HUES48 (cell line): ENCODE data around the gene CDC27.
"Not testable (repeated sequence)": the region's sequence is repeated elsewhere in the genome, so short reads cannot be mapped to it uniquely, and the experiment has no call there.

ENCODE experiments used
- H3K27ac ChIP-seq: one replicate; pipeline ENCODE4 v1.7.0; 2013; ENCODE audit warnings: low read depth, low read length, inconsistent platforms
- H3K27me3 ChIP-seq: 2 replicates; pipeline ENCODE4 v1.6.1; 2013; ENCODE audit warnings: mild to moderate bottlenecking, low read length; ENCODE audit not compliant: control insufficient read depth, insufficient read depth
- H3K36me3 ChIP-seq: 2 replicates; pipeline ENCODE4 v1.6.1; 2013; ENCODE audit warnings: low read length; ENCODE audit not compliant: control insufficient read depth, insufficient read depth
- H3K4me1 ChIP-seq: 2 replicates; pipeline ENCODE4 v1.6.1; 2013; ENCODE audit warnings: mild to moderate bottlenecking, low read length; ENCODE audit not compliant: control insufficient read depth, insufficient read depth
- H3K4me3 ChIP-seq: 2 replicates; pipeline ENCODE4 v1.5.1; 2013; ENCODE audit warnings: mild to moderate bottlenecking, low read depth, low read length
- H3K9ac ChIP-seq: 2 replicates; pipeline ENCODE4 v1.6.1; 2013; ENCODE audit warnings: mild to moderate bottlenecking, low read depth, low read length, moderate library complexity
- H3K9me3 ChIP-seq: 2 replicates; pipeline ENCODE4 v1.6.1; 2013; ENCODE audit warnings: low read length; ENCODE audit not compliant: control insufficient read depth, insufficient read depth

The CDC27 gene

DNA sequence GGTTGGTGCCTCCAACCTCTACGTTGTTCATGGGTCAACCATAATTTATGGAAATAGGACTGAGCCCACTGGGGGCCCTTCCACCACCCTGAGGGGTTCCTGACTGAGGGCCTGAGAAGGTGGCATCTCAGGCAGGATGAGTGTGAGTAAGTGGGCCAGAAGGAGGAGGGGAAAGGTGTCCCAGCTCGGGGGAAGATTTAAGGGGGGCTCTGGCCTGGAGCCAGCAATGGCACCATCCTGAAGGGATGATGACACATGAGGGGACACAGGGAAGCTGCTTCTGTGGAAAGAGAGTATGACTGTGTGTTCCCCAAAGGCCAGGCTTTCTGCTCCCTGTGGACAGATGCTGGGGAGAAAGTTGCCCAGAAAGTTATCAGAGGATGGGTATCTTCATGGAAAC lies 38.8 kb upstream of the CDC27 start:
- no peaks in the 10 kb centered on the region for H3K36me3 ChIP-seq
- no peak overlapping the region for H3K9ac ChIP-seq
- no peak overlapping the region for H3K4me3 ChIP-seq
- H3K27me3 ChIP-seq, result peaks cover 5% of the 10 kb centered on the region
- H3K27ac ChIP-seq, result no peak overlapping the region
- peaks cover 5% of the 10 kb centered on the region; the same call in 1 of the 2 replicates for H3K9me3 ChIP-seq
- peaks cover 10% of the 10 kb centered on the region; the same call in 1 of the 2 replicates for H3K4me1 ChIP-seq

DNA sequence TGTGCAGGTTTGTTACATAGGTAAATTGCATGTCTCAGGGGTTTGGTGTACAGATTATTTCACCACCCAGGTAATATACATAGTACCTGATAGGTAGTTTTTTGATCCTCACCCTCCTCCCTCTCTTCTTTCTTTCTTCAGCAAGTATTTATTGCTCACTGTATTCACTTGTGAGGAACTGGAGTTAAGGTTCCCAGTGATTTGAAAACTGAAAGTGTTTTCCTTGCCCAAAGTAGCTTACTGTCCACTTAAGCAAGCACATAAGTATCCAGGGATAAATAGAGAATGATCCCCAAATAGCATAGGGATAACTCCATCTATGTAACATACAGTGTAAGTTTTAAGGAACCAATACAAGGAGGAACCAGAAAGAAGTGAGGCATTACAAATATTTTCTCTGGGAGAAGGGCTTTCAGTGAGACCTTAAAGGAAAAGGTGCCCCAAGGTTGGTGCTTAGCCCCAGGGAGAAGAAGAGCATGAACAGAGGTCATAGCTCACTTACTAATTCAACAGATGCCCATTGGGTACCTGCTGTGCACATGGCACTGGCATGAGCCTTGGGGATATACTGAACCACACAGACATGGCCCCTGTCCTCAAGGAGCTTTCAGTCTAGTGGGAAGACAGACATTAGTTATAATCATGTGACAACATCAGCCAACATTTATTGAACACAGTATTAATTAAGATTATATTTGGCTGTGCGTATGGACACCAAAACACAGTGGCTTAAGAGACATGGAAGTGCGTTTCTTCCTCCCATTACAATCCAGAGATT lies 37.0 kb upstream of the CDC27 start:
- Histone ChIP-seq H3K27me3 (peaks cover 5% of the 10 kb centered on the region), H3K9me3 (peaks cover 5% of the 10 kb centered on the region; the same call in 1 of the 2 replicates), H3K4me3 (no peak overlapping the region), H3K27ac (no peak overlapping the region), H3K4me1 (peaks cover 12% of the 10 kb centered on the region), H3K9ac (no peak overlapping the region), H3K36me3 (no peaks in the 10 kb centered on the region)

DNA sequence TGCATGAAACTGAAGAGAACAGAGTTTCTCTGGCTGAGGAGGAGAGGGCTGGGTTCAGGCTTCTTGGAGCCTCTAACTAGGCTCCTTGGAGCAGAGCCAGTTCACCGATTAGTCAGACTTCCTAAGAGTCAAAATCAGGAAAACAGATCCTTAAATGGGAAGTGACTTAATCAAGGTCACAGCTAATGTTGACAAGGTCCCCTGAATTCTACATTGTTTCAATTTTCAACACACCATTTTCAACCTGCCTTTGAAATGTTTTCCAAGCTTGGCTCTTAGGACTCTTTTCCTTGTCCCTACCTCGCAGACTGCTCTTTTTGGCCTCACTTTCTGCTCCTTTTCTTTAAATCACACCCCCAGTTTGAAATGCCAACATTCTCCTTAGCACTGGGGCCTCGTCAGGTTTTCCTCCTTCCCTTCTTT lies 36.4 kb upstream of the CDC27 start:
- no peak overlapping the region for H3K9ac ChIP-seq
- H3K4me3 ChIP-seq, result no peak overlapping the region

DNA sequence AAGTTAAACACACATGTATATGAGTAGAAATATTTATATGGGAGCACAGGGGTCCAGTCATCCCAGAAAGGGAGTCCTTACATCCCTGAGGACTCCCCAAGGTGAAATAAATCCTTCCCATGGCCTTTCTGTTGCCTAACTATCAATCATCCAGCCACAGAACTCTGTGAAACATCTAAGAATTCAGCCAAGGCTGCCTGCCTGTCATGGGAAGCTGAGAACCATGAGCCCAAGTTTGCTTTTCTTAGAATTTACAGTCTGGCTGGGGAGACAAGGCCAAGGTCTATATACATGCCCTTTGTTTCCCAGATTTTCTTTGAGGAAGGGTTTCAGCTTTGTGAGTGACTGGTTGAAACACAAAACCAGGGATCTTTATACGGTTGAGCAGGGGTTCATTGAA lies 35.9 kb upstream of the CDC27 start:
- no peak overlapping the region for H3K4me3 ChIP-seq
- no peak overlapping the region for H3K27ac ChIP-seq

More for the DNA sequence above, 36.4 kb upstream of the CDC27 start:
- no peak overlapping the region for H3K27ac ChIP-seq
- H3K9me3 ChIP-seq, result peaks cover 5% of the 10 kb centered on the region; the same call in 1 of the 2 replicates
- H3K27me3 ChIP-seq, result peaks cover 5% of the 10 kb centered on the region
- peaks cover 18% of the 10 kb centered on the region for H3K4me1 ChIP-seq
- no peaks in the 10 kb centered on the region for H3K36me3 ChIP-seq

DNA sequence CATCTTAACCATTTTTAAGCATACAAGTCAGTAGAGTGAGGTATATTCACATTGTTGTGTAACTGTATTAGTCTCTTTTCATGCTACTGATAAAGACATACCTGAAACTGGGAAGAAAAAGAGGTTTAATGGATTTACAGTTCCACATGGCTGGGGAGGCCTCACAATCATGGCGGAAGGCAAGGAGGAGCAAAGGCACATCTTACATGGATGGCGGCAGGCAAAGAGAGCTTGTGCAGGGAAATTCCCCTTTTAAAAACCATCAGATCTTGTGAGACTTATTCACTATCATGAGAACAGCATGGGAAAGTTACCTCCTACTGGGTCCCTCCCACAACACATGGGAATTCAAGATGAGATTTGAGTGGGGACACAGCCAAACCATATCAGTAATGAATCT lies 35.0 kb upstream of the CDC27 start:
- not testable (repeated sequence) for H3K9me3 ChIP-seq, H3K36me3 ChIP-seq, H3K4me3 ChIP-seq, H3K27ac ChIP-seq, H3K9ac ChIP-seq, H3K27me3 ChIP-seq
- peaks cover 13% of the 10 kb centered on the region for H3K4me1 ChIP-seq

More for the DNA sequence above, 35.9 kb upstream of the CDC27 start:
- H3K9me3 ChIP-seq, result peaks cover 5% of the 10 kb centered on the region; the same call in 1 of the 2 replicates
- no peaks in the 10 kb centered on the region for H3K36me3 ChIP-seq
- H3K4me1 ChIP-seq, result peaks cover 19% of the 10 kb centered on the region
- H3K27me3 ChIP-seq, result peaks cover 1% of the 10 kb centered on the region
- H3K9ac ChIP-seq, result no peak overlapping the region

DNA sequence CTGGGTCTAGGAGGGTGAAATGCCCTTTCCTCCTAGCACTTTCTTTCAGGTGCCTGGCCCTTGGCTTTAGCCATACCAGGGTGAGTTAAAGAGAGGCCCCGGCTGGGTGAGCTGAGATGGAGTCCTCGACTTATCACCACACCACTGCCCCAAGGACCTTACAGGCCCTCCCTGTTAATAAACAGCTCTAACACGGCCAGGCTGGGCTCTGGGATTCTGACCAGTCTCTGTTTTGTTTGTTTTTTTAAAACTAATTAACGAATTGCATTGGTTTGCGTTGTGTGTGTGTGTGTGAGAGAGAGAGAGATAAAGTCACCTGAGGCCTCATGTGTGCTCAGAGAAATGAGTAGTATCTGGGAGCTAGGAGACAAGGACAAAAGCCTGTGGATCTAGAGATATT lies 34.4 kb upstream of the CDC27 start:
- Histone ChIP-seq H3K4me1 (peaks cover 13% of the 10 kb centered on the region), H3K27me3 (no peaks in the 10 kb centered on the region), H3K36me3 (no peaks in the 10 kb centered on the region), H3K4me3 (no peak overlapping the region), H3K9me3 (peaks cover 5% of the 10 kb centered on the region; the same call in 1 of the 2 replicates), H3K27ac (no peak overlapping the region), H3K9ac (no peak overlapping the region)

DNA sequence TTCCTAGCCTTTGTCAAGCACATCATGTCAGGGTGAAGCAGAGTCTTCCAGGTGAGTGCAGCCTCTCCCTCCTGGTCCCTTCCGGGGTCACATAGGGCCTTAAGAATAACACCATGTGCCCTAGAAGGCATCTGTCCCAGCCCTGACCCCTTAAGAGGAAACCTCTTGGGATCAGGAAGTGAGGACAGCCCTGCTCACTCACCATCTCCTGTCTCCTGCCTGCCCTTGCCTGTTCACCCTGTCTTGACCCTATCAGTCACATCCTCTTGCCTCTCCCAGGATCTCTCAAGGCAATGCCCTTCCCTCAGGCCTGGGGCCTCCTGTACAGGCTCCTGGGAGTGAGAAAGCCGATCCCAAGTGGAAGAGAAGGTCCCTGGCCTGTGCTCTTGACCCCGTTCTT lies 33.9 kb upstream of the CDC27 start:
- H3K36me3 ChIP-seq, result no peaks in the 10 kb centered on the region
- H3K4me1 ChIP-seq, result peaks cover 13% of the 10 kb centered on the region
- no peaks in the 10 kb centered on the region for H3K27me3 ChIP-seq
- H3K9ac ChIP-seq, result no peak overlapping the region
- no peak overlapping the region for H3K4me3 ChIP-seq
- no peak overlapping the region for H3K27ac ChIP-seq
- peaks cover 5% of the 10 kb centered on the region; the same call in 1 of the 2 replicates for H3K9me3 ChIP-seq

DNA sequence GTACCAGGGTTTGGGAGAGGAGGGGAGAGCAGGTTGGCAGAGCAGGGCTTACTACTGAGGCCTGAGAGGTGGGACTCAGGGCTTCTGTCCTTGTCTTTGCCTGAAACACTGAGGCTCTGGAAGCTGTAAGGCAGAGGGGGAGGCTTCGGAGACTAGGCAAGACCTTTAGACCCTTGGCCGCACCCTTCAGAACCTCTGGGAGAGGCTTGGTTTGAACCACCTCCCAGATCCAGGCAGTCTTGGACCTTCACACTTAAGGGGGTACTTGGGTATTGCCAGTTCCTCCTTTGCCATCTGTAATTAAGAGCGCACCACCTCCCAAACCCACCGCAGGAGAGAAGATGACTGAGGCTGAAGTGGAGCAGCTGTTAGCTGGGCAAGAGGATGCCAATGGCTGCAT lies 33.0 kb upstream of the CDC27 start:
- no peak overlapping the region for H3K27ac ChIP-seq
- peaks cover 5% of the 10 kb centered on the region; the same call in 1 of the 2 replicates for H3K9me3 ChIP-seq
- peaks cover 13% of the 10 kb centered on the region for H3K4me1 ChIP-seq
- H3K4me3 ChIP-seq, result no peak overlapping the region
- H3K27me3 ChIP-seq, result no peaks in the 10 kb centered on the region
- no peaks in the 10 kb centered on the region for H3K36me3 ChIP-seq
- H3K9ac ChIP-seq, result no peak overlapping the region

DNA sequence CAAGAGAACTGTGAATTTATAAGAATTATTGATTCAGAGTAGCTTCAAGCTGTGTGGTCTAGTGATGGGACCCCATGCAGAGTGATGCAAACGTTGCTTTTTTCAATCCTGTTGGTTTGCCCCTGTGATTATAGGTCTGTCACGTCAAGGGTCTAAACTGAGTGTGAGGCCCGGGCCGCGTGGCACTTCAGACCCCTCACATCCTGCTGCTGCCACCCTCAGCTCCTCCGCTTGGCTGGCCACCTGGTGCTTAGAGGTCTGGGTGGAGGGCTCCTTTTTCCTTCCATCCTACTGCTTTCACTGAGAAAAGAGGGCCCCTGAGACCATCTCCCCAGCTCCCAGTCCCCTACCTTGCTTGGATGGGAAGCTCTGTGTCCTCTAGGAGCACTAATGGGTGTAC lies 32.1 kb upstream of the CDC27 start:
- Histone ChIP-seq H3K36me3 (no peaks in the 10 kb centered on the region), H3K4me1 (peaks cover 13% of the 10 kb centered on the region), H3K4me3 (no peak overlapping the region), H3K27me3 (no peaks in the 10 kb centered on the region), H3K27ac (no peak overlapping the region), H3K9me3 (peaks cover 5% of the 10 kb centered on the region; the same call in 1 of the 2 replicates), H3K9ac (no peak overlapping the region)

DNA sequence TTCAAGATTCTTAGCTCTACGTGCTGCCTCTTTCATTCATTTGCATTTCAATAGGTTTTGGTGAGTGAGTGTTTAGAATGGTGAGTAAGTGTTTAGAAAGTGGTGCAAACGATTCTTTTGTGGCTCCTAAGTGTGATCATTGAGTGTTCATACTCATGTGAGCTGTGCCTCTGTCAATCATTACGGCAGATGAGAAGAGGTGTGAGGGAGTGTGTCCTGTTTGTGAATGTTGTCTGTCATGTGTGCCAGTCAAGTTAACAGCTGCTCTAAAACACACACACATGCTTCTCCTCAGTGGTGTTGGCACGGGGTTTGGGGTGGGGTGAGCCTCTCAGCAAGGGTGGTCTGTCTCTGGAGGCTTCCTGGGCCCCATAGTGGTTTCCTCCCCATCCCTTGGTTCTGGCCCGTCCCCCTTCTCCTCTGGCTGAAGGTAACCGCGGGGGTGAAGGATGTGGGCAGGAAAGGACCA lies 31.5 kb upstream of the CDC27 start:
- H3K27me3 ChIP-seq, result no peaks in the 10 kb centered on the region
- no peak overlapping the region for H3K9ac ChIP-seq
- H3K27ac ChIP-seq, result no peak overlapping the region
- H3K4me3 ChIP-seq, result no peak overlapping the region
- peaks cover 13% of the 10 kb centered on the region for H3K4me1 ChIP-seq
- peaks cover 5% of the 10 kb centered on the region; the same call in 1 of the 2 replicates for H3K9me3 ChIP-seq
- no peaks in the 10 kb centered on the region for H3K36me3 ChIP-seq
